Right renal pelvis (tissue), 4 donors: ENCODE data around the gene GUCY2D. TPM values are rescaled to one million over a fixed set of nuclear protein-coding genes. Genes with fewer than 3 reads are reported as not detected.

Experiments used
- DNase-seq, 4 donors: peaks; one replicate each; pipeline ENCODE4 v3.0.0-alpha.2; 2013; ENCODE audit warnings: low read depth in 4 of 4, low spot score in 3 of 4, missing footprints in 1 of 4
- polyA plus RNA-seq, 4 donors: library from polyadenylated mRNA; unstranded; fragments of 120-200 nt; gene quantifications; one replicate each; pipeline ENCODE4 v1.2.1, GENCODE V29; 2013; ENCODE audit not compliant: insufficient read length in 4 of 4

GUCY2D gene
- polyA plus RNA-seq, 4 donors: 0.35 to 0.56 (median 0.37) TPM; not detected in 1

GRCh38 chr17:8062435-8062806 is 60.0 kb downstream of the GUCY2D start:
- no peak for DNase-seq

- no peak for DNase-seq
Observed at GRCh38 chr17:8062807-8063483, 60.5 kb downstream of the GUCY2D start.

DNA sequence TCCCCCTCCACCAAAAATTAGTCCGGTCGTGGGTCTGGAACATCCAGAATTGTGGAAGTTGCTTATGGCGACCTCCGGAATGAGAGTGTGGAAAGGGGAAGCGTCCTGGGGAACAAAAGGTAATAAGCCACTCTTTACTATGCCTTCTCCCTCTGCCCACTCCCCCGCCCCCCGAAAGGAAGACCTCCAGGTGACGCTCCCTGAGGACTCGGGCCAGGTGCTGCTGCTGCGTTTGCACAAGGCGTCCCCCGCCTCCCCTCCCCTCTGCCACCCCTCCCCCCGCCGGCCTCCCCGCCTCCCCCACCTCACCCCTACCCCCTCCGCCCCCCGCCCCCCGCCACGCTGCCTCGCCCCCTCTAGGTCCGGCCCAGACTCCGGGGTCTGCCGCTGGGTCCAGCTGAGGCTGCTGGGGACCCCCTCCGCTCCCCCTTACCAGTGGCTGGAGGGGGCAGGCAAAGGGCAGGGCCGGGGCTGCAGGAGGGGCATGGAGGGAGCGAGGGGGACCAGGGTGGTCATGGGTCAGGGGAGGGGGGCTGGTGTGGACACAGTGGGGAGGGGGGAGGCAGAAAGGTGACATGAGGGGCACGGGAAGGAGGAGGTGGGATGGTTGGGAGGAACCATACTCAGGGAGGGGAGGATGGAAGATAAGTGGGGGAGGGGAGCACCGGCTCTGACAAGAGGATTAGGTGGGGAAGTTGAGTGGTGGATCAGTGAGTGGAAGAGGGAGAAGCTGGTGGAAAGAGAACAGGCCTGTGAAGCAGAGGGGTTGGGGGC is 61.5 kb downstream of the GUCY2D start:
- DNase-seq: no peak

DNA sequence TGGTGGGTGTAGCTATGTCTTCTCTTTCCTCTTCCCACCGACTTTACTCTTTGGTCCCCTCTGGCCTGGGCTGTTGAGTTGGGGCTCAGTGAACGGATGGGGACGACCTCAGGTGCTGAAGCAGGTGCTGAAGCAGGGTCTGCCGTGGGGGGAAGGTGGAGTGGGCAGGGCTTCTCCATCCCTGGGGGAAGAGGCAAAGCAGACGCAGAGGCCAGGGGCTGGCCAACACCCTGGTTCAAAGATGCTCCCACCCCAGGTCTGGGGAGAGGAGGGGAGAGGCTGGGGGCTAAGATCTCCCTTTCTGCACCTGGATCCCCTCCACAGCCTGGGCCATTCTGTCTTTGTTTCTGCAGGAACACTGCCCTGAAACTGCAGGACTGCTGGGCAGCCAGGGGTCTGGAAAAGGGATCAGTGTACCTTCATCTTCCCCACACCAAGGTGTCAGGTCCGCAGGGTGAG is 62.2 kb downstream of the GUCY2D start:
- DNase-seq: no peak

GRCh38 chr17:8066841-8067775 is 64.7 kb downstream of the GUCY2D start:
- DNase-seq: no peak

- no peak for DNase-seq
Observed at GRCh38 chr17:8067806-8068205, 65.4 kb downstream of the GUCY2D start.

DNA sequence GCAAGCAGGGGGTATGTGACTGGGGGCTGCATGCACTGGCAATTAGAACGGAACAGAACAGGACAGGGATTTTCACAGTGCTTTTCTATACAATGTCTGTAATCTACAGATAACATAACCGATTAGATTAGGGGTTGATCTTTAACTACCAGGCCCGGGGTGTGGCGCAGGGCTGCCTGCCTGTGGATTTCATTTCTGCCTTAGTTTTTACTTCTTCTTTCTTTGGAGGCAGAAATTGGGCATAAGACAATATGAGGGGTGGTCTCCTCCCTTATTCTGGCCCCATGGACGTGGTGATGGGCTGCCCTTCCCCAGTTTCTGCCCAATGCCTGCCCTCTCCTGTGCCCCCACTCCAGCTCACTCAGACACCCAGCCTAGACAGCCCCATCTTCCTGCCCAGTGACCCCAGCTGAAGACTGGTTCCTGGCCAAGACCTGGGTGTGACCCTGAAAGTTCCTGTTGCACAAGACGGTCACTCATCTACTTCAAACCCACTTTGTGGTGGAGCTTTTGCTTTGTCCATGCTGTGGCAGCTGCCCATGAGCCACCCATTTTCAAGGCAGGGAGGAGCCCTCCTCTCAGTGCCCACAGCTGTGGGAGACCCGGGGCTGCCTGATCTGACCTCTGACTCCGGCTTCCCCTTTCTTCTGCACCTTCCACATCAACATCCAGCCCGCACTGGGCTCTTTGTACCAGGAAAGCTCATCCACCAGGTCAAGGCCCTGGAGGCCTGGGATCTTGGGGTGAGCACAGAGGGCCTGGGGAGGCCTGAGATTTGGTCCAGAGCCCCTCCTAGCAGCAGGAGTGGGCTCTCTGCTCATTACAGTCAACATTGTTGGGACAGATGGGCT is 66.5 kb downstream of the GUCY2D start:
- DNase-seq: no peak

GRCh38 chr17:8069587-8069860 is 67.1 kb downstream of the GUCY2D start:
- no peak for DNase-seq

Other genes starting within 250 kb of the GUCY2D start
- gene KDM6B, start 168.4 kb upstream of the GUCY2D start, polyA plus RNA-seq: 10 to 100 TPM; 21.8 to 28.1 (median 22.8) TPM
- gene TMEM88, start 147.5 kb upstream of the GUCY2D start, polyA plus RNA-seq: 10 to 100 TPM; 24.2 to 29.6 (median 28.4) TPM
- 100 to 1,000 TPM in 1 of 4 donors, 10 to 100 TPM in 3; 74.9 to 109 (median 81.6) TPM for gene NAA38, start 145.1 kb upstream of the GUCY2D start, polyA plus RNA-seq
- gene CYB5D1, start 144.6 kb upstream of the GUCY2D start, polyA plus RNA-seq: 10 to 100 TPM; 21.7 to 26.4 (median 24.3) TPM
- 100 to 1,000 TPM; 149 to 161 (median 157) TPM for gene CHD3, start 113.8 kb upstream of the GUCY2D start, polyA plus RNA-seq
- gene RNF227, start 86.3 kb upstream of the GUCY2D start, polyA plus RNA-seq: 1 to 10 TPM; 4.4 to 5.7 (median 4.6) TPM
- 10 to 100 TPM in 2 of 4 donors, 1 to 10 TPM in 2; 9.6 to 11.5 (median 10.4) TPM for gene KCNAB3, start 72.8 kb upstream of the GUCY2D start, polyA plus RNA-seq
- gene TRAPPC1, start 70.7 kb upstream of the GUCY2D start, polyA plus RNA-seq: 100 to 1,000 TPM; 129 to 157 (median 142) TPM
- 10 to 100 TPM; 47.3 to 56.2 (median 54.1) TPM for gene CNTROB, start 70.4 kb upstream of the GUCY2D start, polyA plus RNA-seq
- 1 to 10 TPM in 3 of 4 donors, under 1 TPM in 1; 0.91 to 1.9 (median 1.3) TPM for gene ALOX15B, start 36.4 kb downstream of the GUCY2D start, polyA plus RNA-seq
- 1 to 10 TPM in 1 of 4 donors, under 1 TPM in 3; 0.62 to 1.1 (median 0.71) TPM for gene ALOX12B, start 85.1 kb downstream of the GUCY2D start, polyA plus RNA-seq
- under 1 TPM in 1 of 4 donors, not detected in 3; 0.04 TPM for gene ALOXE3, start 115.9 kb downstream of the GUCY2D start, polyA plus RNA-seq
- gene HES7, start 121.5 kb downstream of the GUCY2D start, polyA plus RNA-seq: under 1 TPM in 1 of 4 donors, not detected in 3; 0.08 TPM
- gene PER1, start 149.8 kb downstream of the GUCY2D start, polyA plus RNA-seq: 10 to 100 TPM; 20.4 to 38.1 (median 25.5) TPM
- gene VAMP2, start 160.3 kb downstream of the GUCY2D start, polyA plus RNA-seq: 100 to 1,000 TPM; 122 to 138 (median 126) TPM
- 10 to 100 TPM; 23.9 to 26.4 (median 25.3) TPM for gene TMEM107, start 173.8 kb downstream of the GUCY2D start, polyA plus RNA-seq
- gene BORCS6, start 187.6 kb downstream of the GUCY2D start, polyA plus RNA-seq: 1 to 10 TPM; 3.4 to 5.3 (median 4.4) TPM
- 10 to 100 TPM; 31.5 to 37.5 (median 33.8) TPM for gene AURKB, start 208.0 kb downstream of the GUCY2D start, polyA plus RNA-seq
- gene CTC1, start 245.4 kb downstream of the GUCY2D start, polyA plus RNA-seq: 10 to 100 TPM; 25.3 to 37.1 (median 28.6) TPM
- gene PFAS, start 246.7 kb downstream of the GUCY2D start, polyA plus RNA-seq: 10 to 100 TPM; 41.0 to 49.0 (median 45.1) TPM